Stimulated activated CD4-positive, alpha-beta T cell treated with anti-CD3 and anti-CD28 coated beads, Interleukin-4, amount 100 ng/mL, for 4 hours (primary cell): Measurements from ENCODE around the gene ADO.
A peak's percentile ranks its signal among the peaks of the same experiment; 100 is the strongest.

Experiments
- DNase-seq, 2 experiments: peaks; one replicate each; pipeline ENCODE4 v3.0.0-alpha.2; 2020

ADO gene

DNA sequence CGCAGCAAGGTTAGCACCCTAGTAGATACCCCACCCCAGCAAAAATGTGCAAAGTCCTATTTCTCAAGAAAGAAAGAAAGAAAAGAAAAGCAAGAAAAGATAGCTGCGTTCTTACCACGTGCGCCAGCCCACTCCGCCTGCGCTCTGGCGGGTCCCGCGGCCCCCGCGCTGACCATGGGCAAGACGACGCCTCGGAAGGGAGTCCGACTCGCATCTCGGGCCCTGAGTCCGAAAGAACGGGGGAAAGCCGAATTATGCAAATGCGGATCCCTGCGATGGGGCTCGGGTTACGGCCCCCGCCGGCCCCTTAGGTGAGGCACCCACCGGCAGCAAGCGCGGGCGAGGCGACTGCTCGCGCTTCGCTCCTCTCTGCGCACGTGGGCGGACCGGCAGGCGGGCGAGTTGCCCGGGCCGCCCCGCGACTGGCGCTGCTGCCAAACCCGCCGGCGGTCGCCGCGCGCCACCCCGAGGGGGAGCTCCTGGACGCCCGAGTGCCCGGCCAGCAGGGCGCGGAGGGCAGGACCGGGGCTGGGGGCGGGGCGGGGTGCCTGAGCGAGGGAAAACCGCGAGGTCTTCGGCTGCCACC, 14.0 kb downstream of the ADO start:
- DNase-seq: peak; percentile 70 to 82

DNA sequence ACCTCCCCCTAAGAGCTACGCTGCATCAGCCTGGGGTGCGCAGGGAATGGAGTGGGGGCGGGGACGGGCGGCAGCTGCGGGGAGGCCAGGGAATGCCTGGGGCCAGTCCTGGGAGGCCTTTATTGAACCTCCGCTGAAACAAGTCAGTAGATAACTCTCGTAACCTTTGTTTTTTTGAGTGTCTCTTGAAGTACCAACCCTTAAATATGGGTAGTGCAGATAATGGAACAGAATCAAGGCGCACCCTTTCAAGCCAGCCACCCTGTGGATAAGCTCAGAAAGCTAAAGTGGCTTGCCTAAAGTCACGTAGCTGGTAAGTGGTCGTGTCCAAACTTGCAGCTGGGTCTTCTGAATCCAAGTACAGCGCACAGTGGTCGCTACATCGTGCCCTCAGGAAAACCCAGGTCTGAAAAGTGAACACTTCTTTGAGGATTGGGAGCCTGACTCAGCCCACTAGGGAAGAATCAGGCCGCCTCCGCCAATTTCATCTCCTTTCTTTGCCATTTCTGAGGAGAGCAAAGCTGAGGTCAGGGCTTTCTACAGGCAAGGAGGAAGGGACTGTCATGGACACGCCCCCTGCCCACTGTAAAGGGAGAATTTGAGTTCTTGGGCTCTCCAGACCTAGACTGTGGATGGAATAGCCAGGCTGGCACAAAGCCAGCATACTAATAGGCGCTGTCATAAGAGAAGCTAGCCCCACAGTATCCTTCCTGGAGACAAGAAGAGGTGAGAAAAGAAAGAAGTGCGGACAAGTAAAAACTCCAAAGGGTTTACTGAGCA, 14.8 kb downstream of the ADO start:
- DNase-seq: no peak

- DNase-seq: no peak
These were observed 16.1 kb downstream of the ADO start for GRCh38 chr10:62820586-62820985.

GRCh38 chr10:62826273-62826672, 21.8 kb downstream of the ADO start:
- DNase-seq: no peak

DNA sequence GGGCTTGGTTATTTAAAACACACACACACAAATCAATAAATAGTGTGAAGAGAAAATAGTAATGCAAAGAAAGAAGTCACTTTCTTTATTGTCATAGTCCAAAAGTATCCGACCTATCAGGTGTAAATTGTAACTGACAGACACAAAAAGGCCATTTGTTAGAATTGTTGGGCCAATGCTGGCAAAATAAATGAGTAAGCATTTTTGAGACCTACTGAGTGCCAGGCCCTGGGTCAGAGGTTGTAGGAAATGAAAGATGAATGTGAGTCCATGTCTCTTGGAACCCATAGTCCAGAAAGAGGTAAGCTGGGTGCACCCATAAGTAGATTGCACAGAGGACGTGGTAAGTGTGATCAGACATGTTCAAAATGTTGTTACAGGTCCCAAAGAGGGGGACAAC, 25.1 kb downstream of the ADO start:
- no peak for DNase-seq

- DNase-seq: no peak
These were observed 26.2 kb downstream of the ADO start for GRCh38 chr10:62830679-62831078.

- no peak for DNase-seq
These were observed 26.8 kb downstream of the ADO start for GRCh38 chr10:62831346-62831745.

- no peak for DNase-seq
These were observed 35.1 kb downstream of the ADO start for GRCh38 chr10:62839590-62839989.

DNA sequence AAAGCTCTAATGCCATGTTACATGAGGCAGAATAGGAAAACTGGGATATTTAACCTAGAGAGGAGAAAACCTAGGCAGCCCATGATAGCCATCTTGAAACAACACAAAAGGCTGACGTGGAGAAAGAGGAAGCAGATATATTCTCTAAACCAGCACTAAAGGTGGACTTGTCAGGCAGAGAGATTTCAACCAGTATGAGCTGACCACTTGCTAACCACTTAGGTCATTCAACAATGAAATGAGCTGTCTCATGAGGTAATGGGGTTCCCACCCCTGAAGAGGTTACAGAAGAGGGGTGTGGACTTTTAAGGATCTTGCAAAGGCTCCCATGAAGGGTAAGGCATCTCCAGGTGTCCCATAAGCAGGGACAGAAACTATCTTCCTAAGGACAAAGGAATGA, 38.5 kb downstream of the ADO start:
- DNase-seq: no peak

DNA sequence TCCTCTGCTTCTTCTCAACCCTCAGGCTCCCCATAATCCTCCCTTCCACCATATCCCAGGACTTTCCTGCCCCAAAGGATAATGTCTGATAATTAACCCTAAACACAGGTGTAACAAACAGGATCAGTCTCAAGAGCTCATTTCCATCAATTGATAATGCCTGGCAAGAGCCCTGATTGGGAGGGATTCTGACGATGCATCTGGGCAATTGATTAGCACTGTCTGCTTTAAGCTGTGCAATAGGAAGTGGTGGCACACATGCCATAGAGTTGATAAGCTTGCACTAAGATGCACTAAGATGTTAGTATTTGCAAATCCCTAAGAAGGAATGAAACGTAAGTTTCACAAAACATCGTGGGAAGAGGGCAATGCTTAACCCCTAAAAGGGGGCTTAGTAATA, 39.1 kb downstream of the ADO start:
- no peak for DNase-seq

DNA sequence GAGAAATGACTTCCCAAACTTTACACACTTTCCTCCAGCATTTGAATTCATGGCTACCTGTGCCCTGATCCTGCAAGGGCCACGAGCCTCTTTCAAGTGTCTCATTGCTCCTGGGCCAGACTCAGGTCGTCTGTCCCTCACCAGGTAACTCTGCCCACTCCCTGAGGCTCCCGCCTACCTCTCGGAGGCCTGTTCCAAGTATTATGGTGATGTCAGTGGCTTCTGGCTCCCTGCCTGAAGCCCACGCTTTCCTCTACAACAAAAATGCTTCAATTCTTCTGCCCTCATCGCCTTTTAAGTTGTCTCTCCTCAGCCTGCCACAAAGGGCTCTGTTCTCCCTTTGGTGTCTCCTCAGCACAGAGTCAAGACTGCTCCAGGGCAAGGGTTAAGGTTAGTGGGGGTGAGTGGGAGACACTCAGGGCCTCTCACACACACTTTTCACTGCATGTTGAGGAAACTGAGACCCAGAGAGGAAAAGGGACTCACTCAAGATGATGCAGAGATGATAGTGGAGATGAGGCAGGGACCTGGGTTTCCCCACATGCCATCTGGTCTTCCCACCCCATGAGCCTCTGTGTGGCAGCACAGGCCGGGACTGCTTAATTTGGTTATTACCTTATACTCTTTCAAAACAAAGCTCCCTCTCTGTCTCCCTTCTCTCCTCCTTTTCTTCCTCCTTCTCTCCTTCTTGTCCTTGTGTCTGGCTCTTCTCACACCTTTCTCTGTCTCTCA, 39.9 kb downstream of the ADO start:
- DNase-seq: peak; percentile 13 to 42

GRCh38 chr10:62847433-62847832, 42.9 kb downstream of the ADO start:
- DNase-seq: no peak

DNA sequence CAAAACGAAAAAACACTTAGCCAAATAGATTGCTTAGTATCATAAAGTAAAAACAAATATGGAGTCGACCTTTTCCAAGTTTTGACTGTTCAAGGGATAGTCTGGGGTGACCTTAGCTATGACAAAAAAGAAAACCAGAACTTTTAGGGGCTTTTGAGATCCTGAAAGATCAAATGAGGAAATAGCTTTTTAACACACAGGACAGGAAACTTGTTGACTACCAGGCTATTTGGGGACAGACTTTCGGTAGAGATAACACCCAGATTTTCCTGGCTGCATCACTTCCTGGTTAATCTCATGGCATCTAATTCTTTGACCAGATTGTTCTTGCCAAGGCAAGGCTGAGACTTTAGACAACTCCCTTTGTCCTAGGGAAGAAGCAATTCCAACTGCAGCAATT, 46.1 kb downstream of the ADO start:
- DNase-seq: no peak

GRCh38 chr10:62851442-62851841, 46.9 kb downstream of the ADO start:
- no peak for DNase-seq

DNA sequence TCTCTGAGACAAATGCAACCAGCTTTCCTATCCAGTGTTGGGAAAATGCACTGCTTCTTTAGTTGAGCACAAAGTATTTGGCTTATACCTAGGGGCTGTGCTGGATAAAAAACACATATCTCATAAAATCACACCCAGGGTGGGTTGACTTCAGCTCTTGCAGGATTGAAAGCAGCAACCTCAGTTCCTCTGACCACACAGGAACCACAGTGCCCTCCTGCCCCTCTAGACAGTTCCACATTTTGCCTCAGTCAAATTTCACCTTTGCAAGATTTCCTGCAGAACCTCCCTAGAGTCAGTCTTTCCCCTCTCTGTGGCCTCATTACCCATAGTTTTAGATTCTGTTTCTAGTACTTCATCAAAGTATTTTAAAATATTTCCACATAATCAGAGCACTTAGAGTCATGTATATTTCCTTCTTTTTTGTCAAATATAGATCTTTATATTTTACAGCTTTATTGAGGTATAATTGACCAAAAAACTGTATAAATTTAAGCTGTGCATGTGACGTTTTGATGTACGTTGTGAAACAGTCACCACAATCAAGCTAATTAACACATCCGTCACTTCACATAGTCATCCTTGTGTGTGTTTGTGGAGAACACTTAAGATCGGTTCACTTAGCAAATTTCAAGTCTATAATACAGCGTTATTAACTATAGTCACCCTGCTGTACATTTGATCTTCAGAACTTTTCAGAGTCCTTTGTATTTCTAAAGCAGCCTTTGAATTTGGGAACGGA, 48.6 kb downstream of the ADO start:
- no peak for DNase-seq

GRCh38 chr10:62853710-62854109, 49.2 kb downstream of the ADO start:
- DNase-seq: peak in 1 of 2 experiments; percentile 3

GRCh38 chr10:62856021-62856420, 51.5 kb downstream of the ADO start:
- no peak for DNase-seq
